Stimulated activated CD4-positive, alpha-beta T cell treated with anti-CD3 and anti-CD28 coated beads, Interleukin-12 subunit alpha, Interleukin-12 subunit beta, amount 100 ng/mL, for 4 hours (primary cell): ENCODE measurements around the gene HNRNPA2B1.
"Not testable (repeated sequence)": the region's sequence is repeated elsewhere in the genome, so short reads cannot be mapped to it uniquely, and the experiment has no call there.

Experiments
- DNase-seq: peaks from one replicate; pipeline ENCODE4 v3.0.0-alpha.2; 2020

The HNRNPA2B1 gene

GRCh38 chr7:26160896-26161295, 39.6 kb downstream of the HNRNPA2B1 start:
- no peak for DNase-seq

GRCh38 chr7:26159243-26159642, 41.3 kb downstream of the HNRNPA2B1 start:
- DNase-seq: no peak

GRCh38 chr7:26157520-26158105, 42.9 kb downstream of the HNRNPA2B1 start:
- DNase-seq: no peak

GRCh38 chr7:26156451-26157420, 43.8 kb downstream of the HNRNPA2B1 start:
- DNase-seq: peak; percentile 33

- DNase-seq: no peak
These were observed 44.8 kb downstream of the HNRNPA2B1 start for GRCh38 chr7:26155531-26156375.

GRCh38 chr7:26153823-26154783, 46.4 kb downstream of the HNRNPA2B1 start:
- no peak for DNase-seq

- no peak for DNase-seq
These were observed 47.2 kb downstream of the HNRNPA2B1 start for GRCh38 chr7:26153241-26153822.

GRCh38 chr7:26152782-26153240, 47.7 kb downstream of the HNRNPA2B1 start:
- DNase-seq: peak; percentile 33

GRCh38 chr7:26151953-26152781, 48.4 kb downstream of the HNRNPA2B1 start, which contains the start of gene NFE2L3:
Gene NFE2L3, plus strand, starts transcription at chr7:26152198. Its CDS starts 301 bp downstream, at chr7:26152499.
- DNase-seq: peak; percentile 81

- DNase-seq: no peak
These were observed 48.9 kb downstream of the HNRNPA2B1 start for GRCh38 chr7:26151650-26151952.

- DNase-seq: no peak
These were observed 49.5 kb downstream of the HNRNPA2B1 start for GRCh38 chr7:26151096-26151495.

- DNase-seq: no peak
These were observed 51.1 kb downstream of the HNRNPA2B1 start for GRCh38 chr7:26149391-26149977.

- not testable (repeated sequence) for DNase-seq
These were observed 52.2 kb downstream of the HNRNPA2B1 start for GRCh38 chr7:26148307-26148700.

GRCh38 chr7:26147646-26148306, 52.8 kb downstream of the HNRNPA2B1 start:
- not testable (repeated sequence) for DNase-seq

GRCh38 chr7:26147030-26147429, 53.5 kb downstream of the HNRNPA2B1 start:
- no peak for DNase-seq

- no peak for DNase-seq
These were observed 55.3 kb downstream of the HNRNPA2B1 start for GRCh38 chr7:26145238-26145637.

- no peak for DNase-seq
These were observed 56.1 kb downstream of the HNRNPA2B1 start for GRCh38 chr7:26144184-26145080.

- no peak for DNase-seq
These were observed 57.1 kb downstream of the HNRNPA2B1 start for GRCh38 chr7:26143298-26144048.
